HCEC 1CT (cell line): ENCODE data around the gene GPRC5B.

Experiments used
- DNase-seq: peaks from one replicate; pipeline ENCODE4 v3.0.0-alpha.2; 2017

GPRC5B gene

GRCh38 chr16:19884611-19885450 is at the start of gene GPRC5B:
GPRC5B (minus strand) TSS chr16:19884848; CDS start chr16:19872845, 12,003 bp downstream.
- DNase-seq, result no peak

GRCh38 chr16:19933740-19934139 is 49.1 kb upstream of the GPRC5B start:
- DNase-seq, result no peak

- DNase-seq, result no peak
Measured at GRCh38 chr16:19929062-19929511, 44.4 kb upstream of the GPRC5B start.

GRCh38 chr16:19928432-19928831 is 43.8 kb upstream of the GPRC5B start:
- no peak for DNase-seq

- peak; percentile 40 for DNase-seq
Measured at GRCh38 chr16:19926449-19927390, 42.1 kb upstream of the GPRC5B start.

GRCh38 chr16:19923396-19923795 is 38.7 kb upstream of the GPRC5B start:
- no peak for DNase-seq

- DNase-seq, result no peak
Measured at GRCh38 chr16:19919142-19919541, 34.5 kb upstream of the GPRC5B start.

GRCh38 chr16:19916064-19916463 is 31.4 kb upstream of the GPRC5B start:
- no peak for DNase-seq

GRCh38 chr16:19914877-19915276 is 30.2 kb upstream of the GPRC5B start:
- no peak for DNase-seq

GRCh38 chr16:19913340-19913645 is 28.6 kb upstream of the GPRC5B start:
- DNase-seq, result no peak

- DNase-seq, result peak; percentile 57
Measured at GRCh38 chr16:19912455-19913339, 28.0 kb upstream of the GPRC5B start.

- DNase-seq, result no peak
Measured at GRCh38 chr16:19911747-19912454, 27.3 kb upstream of the GPRC5B start.

GRCh38 chr16:19911204-19911603 is 26.6 kb upstream of the GPRC5B start:
- DNase-seq, result no peak

GRCh38 chr16:19909750-19910322 is 25.2 kb upstream of the GPRC5B start:
- no peak for DNase-seq

- DNase-seq, result no peak
Measured at GRCh38 chr16:19908921-19909320, 24.3 kb upstream of the GPRC5B start.

- peak; percentile 52 for DNase-seq
Measured at GRCh38 chr16:19907161-19907992, 22.7 kb upstream of the GPRC5B start.

- DNase-seq, result no peak
Measured at GRCh38 chr16:19901164-19901563, 16.5 kb upstream of the GPRC5B start.

GRCh38 chr16:19899605-19899955 is 14.9 kb upstream of the GPRC5B start:
- DNase-seq, result no peak

- DNase-seq, result peak; percentile 44
Measured at GRCh38 chr16:19898924-19899604, 14.4 kb upstream of the GPRC5B start.

- DNase-seq, result no peak
Measured at GRCh38 chr16:19898166-19898565, 13.5 kb upstream of the GPRC5B start.
